Fibroblast of peridontal ligament (primary cell): ENCODE data around the gene PDCD10.

ENCODE experiments used
- DNase-seq: peaks from one replicate; pipeline ENCODE4 v3.0.0-alpha.2; 2010; ENCODE audit errors: extremely low read depth

The PDCD10 gene

DNA sequence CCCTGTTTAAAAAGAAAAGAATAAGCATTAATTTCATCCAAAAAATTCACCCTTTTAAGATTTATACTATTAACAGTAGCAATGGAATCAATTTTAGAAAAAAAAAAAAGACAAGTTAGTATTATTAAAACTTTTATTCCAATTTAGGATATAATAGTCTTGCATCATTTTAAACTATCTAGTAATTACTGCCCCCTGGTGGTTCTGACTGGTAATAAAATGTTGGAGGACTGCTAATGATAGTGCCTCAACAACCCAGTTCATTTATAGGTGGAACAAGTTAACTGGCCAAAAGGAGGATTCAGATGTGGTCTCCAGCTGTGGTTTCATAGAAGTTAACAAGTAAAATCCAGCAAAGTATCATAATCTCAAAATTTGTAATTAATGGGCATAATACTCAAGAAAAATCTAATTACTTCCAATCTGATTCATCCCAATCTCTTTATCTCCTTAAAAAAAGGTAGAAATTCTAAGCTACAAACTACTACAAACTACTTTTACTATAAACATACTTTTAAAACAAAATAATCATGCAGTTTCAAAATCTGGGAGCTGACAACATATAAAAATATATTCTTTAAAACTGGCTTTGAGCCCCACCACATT lies 50.2 kb downstream of the PDCD10 start:
- peak; percentile 73 for DNase-seq

DNA sequence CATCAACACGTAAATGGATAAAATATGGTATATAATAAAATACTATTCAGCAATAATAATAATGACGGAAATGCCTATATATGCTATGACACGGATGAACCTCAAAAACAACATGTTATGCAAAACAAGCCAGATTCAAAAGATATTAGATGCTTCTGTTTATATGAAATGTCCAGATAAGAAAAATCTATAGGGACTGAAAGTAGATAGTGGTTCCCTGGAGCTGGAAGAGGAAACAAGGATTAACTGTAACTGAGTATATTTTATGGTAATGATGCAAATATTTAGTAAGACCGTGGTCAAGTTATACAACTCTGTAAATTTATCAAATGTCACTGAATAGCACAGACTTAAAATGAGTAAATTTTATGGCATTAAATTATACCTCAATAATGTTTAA lies 55.2 kb downstream of the PDCD10 start:
- DNase-seq: no peak

DNA sequence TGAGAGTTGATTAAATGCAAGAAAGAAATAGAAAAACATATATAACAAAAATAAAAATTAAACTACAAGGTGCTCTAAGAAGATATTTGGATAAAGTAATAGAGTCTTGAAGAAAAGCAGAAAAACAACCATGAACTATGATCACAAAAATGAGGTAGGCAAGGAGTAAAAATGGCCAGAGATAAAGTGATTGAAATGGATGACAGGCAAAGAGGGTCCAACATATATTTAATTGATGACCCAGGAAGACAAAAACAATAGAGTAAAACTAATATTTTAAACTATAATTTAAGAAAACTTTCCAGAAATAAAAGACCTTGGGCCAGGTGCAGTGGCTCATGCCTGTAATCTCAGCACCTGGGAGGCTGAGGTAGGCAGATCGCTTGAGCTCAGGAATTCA lies 58.8 kb downstream of the PDCD10 start:
- peak; percentile 7 for DNase-seq

DNA sequence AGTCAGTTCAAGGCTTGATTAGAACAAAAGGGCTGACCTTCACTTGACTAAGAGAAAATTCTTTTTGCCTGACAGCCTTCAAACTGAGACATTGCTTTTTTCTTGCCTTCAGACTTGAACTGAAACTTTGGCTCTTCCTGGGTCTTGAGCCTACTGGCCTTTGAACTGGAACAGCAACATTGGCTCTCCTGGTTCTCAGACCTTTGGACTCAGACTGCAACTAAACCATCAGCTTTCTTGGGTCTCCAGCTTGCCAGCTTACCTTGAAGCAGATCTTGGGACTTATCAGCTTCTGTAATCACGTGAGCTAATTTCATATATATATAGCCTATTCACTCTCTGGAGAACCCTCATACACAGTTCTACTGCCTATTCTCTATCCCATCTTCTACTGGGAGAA lies 61.5 kb downstream of the PDCD10 start:
- no peak for DNase-seq

DNA sequence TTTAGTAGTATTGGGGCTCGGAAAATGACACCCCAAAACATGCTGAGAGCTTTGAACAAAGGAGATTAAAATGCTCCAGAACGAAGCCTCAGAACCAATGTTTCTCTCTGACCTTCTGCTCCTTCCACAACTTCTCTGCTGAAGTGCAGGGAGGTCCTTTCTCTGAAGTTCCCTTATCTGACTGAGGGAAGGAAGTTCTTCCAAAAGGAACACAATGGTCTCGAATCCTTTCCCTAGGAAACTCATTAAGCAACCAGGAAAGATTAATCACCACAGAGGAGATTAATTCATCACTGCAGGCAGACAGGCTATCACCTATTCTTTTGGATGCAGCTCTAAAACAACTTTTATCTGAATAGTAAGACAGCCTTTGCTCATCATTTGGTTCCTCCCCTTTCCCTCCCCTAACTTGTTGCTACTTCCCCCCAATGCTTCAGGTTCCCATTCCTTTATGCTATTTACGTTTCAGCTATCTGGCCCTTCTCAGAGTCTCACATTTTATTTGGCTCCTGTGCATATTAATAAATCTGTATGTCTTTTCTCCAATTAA lies 62.7 kb downstream of the PDCD10 start:
- DNase-seq: no peak

DNA sequence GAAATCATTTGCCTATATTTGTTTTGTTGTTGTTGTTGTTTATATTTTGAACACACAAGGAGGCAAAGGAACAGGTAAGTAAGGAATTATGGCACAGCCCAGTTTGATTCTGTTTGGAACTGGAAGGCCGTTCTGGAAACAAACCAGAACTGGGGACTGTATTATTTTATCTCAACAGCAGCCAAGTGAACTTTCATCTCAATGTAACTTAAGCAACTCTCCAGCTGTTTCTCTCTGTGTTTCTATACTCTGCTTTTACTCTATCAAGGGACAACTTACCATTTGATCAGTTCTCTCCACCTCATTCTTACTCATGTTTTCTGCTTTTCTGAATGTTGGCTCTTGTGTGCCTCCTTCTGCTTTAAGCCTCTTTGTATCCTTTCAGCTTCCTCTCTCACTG lies 65.0 kb downstream of the PDCD10 start:
- DNase-seq: no peak

DNA sequence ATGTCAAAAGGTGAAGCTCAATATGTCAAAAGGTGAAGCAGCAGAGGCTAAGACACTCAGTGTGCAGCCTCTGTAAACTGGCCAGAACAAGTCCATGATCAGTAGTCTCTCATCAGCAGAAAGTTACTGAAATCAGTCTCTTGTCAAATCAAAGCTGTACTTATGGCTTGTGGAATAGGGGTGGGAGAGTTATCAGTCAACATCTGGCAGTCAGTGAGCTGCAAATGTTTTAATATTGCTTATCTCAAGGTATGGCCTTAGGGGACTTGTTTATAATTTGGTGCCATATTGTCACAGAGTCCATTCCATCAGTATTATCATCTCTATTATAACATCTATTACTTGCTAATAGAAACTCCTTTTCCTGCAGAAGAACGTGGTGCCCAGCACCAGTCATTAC lies 66.0 kb downstream of the PDCD10 start:
- DNase-seq: no peak

DNA sequence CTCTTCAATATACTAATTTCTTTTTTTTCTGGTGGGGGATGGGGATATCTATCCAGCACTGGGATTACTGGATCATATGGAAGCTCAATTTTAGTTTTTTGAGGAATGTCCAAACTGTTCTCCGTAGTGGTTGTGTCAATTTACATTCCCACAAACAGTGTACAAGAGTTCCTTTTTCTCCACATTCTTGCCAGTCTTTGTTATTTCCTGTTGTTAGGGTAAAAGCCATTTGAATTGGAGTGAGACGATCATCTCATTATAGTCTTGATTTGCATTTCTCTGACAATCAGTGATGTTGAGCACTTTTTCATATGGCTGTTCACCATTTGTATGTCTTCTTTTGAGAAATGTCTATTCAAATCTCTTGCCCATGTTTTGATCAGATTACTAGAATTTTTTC lies 68.1 kb downstream of the PDCD10 start:
- DNase-seq: no peak

DNA sequence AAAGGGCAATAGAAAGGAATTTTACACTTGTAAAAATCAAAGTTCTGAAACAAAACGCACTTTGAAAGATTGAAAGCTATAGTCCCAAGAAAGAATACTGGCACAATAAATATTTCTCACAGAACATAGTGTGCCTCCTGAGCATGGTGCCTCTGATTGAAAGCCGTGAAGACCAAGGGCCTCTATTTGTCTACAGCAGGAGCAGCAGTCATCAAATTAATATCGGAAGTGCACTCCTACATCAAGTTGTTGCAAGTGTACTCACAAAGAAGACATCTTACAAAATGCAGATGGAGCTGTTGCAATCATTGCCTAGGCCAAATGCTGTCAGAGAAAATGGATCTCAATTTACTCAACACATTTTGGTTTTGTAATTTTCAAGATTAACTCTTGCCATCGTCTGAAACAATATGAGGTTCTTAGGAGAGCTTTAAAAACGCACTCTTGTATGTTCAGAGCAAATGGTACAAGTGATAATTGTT lies 71.7 kb downstream of the PDCD10 start:
- DNase-seq: no peak

DNA sequence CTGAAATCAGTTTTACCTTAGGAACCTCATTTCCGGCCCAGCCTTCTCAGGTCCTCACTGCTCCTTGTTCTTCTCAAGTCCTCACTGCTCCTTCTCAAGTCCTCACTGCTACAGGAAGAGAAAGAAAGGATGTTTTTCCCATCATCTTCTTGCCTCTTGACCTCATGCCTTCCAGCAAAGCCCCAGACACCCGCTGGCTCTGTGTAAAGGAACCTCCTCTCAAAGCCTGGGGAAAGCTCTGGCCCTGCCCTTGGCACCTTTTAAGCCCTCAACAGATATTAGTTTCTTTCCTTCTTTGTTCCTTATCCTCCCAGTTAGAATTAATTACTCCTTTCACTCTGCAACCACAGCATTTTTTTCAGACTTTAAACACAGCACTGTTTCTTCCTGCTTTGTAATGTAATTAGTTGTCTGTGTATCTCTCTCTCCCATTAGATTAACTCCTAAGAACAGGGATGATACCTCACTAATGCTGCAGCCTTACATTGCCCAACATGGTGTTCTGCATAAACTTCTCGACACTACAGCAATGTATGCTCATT lies 76.9 kb downstream of the PDCD10 start:
- no peak for DNase-seq

DNA sequence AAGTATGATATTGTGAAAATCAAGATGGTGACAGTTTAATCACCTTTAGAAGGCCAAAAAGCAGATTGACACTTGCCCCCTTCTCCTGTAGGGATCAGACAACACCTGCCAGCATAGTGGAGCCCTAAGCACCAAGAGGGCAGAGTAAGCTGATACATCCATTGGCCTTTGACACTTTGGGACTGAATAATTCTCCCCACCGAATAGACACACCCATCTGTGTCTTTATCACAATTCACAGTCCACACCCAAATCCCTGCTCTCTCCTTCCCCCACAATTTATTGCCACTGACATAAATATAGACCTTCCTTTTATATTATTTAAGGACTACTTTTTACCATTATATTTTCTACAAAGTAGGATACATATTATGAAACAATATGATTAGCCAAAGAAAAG lies 77.9 kb downstream of the PDCD10 start:
- DNase-seq: no peak

DNA sequence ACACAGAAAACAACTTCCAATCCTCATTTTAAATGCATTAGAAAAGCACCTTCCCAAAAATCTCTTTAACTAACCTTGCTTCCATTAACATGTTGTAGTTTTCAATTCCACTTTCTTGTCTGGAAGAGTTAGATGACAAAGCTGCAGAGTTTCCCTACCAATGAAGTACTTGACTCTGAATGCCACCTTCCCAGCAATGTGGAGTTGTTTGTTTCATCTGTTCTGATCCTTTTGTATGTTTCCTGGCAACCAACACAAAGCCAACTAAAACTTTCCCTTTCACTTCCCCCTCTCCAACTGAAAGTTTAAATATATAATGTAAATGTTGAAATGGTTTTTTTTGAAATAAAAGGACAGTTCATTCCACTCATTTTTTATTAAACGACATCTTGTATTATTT lies 80.9 kb downstream of the PDCD10 start, which contains the start of gene WDR49:
TSS of gene WDR49 (minus strand) at position 183 of the 400 bp plus-strand sequence. CDS start 517 bp downstream, outside the sequence.
- DNase-seq: no peak

DNA sequence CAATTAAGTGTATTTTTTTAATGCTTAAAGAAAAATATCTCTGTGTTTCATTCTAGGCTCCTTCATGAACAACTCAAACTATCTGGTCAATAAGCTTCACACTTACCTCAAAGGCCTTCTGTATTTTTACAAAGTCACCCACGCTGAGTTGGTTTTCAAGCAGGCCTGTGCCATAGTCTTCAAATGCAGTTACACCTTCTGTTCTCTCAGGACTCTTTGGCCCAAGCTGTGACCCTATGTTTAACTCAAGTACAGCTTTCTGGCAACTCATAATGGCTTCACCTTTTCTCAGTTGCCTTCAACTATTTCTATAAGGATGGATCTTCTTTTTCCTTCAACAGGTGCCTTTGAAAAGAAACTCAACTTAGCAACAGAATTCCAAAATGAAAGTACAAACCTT lies 81.5 kb downstream of the PDCD10 start:
- no peak for DNase-seq

DNA sequence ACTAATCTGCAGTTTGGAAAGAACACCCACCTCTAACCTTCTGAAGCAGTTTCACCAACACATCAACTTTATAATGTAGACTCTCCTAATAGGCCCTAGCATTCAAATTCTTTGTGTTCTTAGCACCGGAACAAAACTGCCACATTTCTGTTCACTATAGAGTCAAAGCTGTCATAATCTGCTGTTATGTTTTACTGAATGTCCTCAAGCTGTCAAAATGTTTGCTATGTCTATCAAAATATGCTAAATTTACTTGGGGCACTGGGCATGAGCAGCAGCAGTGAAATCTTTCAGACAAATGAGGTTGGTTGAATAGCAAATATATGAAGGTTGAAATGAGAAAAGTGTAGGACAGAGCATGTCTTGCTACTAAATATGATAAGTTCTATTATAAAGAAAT lies 82.9 kb downstream of the PDCD10 start:
- no peak for DNase-seq

DNA sequence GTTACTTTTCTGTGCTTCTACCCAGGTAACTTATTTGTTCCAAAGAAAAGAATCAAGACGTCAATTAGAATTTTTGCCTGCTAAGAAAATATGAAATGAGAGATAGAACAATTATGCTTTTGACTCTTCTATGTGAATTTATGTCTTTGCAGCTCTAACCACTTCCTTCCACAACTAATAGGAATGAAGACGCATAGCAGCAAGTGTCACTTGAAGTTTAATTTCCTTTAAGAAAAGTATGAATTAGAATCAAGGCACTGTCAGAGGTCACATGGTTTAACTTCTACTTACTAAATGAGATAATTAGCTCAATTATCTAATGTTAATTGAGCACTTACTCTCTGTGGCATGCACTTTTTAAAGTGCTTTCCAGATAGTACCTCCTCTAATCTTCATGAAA lies 84.2 kb downstream of the PDCD10 start:
- no peak for DNase-seq

DNA sequence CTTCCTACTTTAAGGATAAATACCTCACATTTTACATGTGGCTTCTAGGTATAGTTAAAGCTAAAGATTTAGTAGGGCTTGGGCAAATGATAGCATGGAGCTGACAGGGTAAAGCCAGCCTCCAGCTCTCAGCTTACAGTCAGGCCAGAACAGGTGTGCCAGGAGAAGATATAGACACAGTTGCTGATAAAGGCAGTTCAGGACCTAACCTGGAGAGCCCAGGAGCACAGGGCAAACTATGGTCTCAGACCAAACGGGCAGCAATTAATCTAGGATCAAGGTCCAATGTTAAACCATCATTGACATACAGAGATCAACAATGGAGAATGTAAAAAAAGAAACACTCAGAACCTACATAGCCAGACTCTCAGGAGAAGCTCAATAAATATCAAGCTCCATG lies 84.9 kb downstream of the PDCD10 start:
- no peak for DNase-seq

DNA sequence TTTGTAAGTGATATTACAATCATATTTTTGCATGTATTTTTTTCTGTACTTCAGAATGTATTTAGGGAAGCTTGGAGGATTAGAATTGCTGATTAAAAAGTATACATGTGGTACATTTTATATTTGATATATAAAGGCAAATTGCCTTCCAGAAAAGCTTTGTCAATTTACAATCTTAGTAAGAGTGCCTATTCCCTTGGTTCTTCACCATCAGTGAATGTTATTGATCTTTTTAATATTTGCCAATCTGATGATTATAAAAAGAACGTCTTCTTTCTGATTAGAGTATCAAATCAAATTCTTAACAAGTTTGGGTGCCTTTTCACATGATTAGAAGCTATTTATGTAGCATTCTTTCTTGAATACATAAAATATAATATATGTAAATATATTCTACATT lies 90.1 kb downstream of the PDCD10 start:
- no peak for DNase-seq
